HepG2 (cell line): Measurements from ENCODE around the gene RPL23. TPM values are rescaled to one million over a fixed set of nuclear protein-coding genes. Genes with fewer than 3 reads are reported as not detected.

Experiments
- ATAC-seq: fragments of 200-7000 bp; cut with Tn5 transposase; 3 replicates; pipeline ENCODE4 v1.9.1; 2020; ENCODE audit warnings: mild to moderate bottlenecking, moderate library complexity
- BruUV-seq: library from RNA; stranded (reverse); fragments of 400-500 nt; replicated peaks from 2 replicates; lab custom pipeline; 2021; lab: Mats Ljungman, UMichigan
- CTCF ChIA-PET: fragments of 300-600 bp; formaldehyde crosslinking; extraction: SDS; loops from one replicate; lab custom pipeline; 2021; ENCODE audit warnings: low total read pairs, inconsistent platforms, low intra/inter-chr PET ratio; lab: Yijun Ruan, JAX
- POLR2A ChIA-PET: fragments of 350-600 bp; sonication (Branson Sonifier 250); formaldehyde crosslinking; loops from one replicate; lab custom pipeline; 2020; ENCODE audit warnings: antibody characterized with exemption, inconsistent platforms; lab: Yijun Ruan, JAX
- DNase-seq: peaks from one replicate; pipeline ENCODE4 v3.0.0-alpha.2; 2015; ENCODE audit warnings: low spot score
- FAIRE-seq: peaks from 3 replicates; lab custom pipeline; 2011; peaks lifted over from hg19 to GRCh38; lab: Jason Lieb, UNC
- H2AFZ ChIP-seq: one replicate; pipeline ENCODE4 v1.6.1; 2011; ENCODE audit warnings: low read length, inconsistent platforms
- H3K27ac ChIP-seq: fragments of 300-600 bp; 3 replicates; pipeline ENCODE4 v1.8.0; 2011; ENCODE audit warnings: mixed run types, mild to moderate bottlenecking, mixed read lengths, low read length, inconsistent platforms; ENCODE audit not compliant: insufficient read depth; ENCODE audit errors: extremely low read length
- H3K27me3 ChIP-seq, 2 experiments: fragments of 200-600 bp in 1 of 2; 2 replicates in 1 of 2; 3 replicates in 1 of 2; pipeline versions ENCODE4 v1.6.0 to v1.8.0; 2011; ENCODE audit warnings: low read length in 2 of 2, mild to moderate bottlenecking in 2 of 2, moderate library complexity in 2 of 2, inconsistent platforms in 1 of 2; ENCODE audit not compliant: insufficient read depth in 2 of 2, control insufficient read depth in 1 of 2
- H3K36me3 ChIP-seq, 2 experiments: fragments of 200-600 bp in 1 of 2; replicated peaks in 1 of 2; 2 replicates in 1 of 2; 3 replicates in 1 of 2; pipeline versions ENCODE4 v1.5.1 to v1.8.0; 2011; ENCODE audit warnings: low read length in 2 of 2, inconsistent platforms in 1 of 2; ENCODE audit not compliant: insufficient read depth in 2 of 2, control insufficient read depth in 1 of 2
- H3K4me1 ChIP-seq: 2 replicates; pipeline ENCODE4 v1.5.1; 2012; ENCODE audit warnings: low read length, inconsistent platforms; ENCODE audit not compliant: insufficient read depth
- H3K4me2 ChIP-seq: 2 replicates; pipeline ENCODE4 v1.6.0; 2011; ENCODE audit warnings: low read depth, low read length, inconsistent platforms
- H3K4me3 ChIP-seq, 3 experiments: fragments of 200-600 bp in 1 of 3; sonication (generic), shearing (Covaris generic) in 1 of 3; replicated peaks in 1 of 3; 2 replicates each; pipeline ENCODE4 v1.5.1; 2011 to 2016; ENCODE audit warnings: low read length in 3 of 3, inconsistent platforms in 2 of 3, low read depth in 2 of 3, mild to moderate bottlenecking in 2 of 3, control low read depth in 1 of 3, mixed read lengths in 1 of 3; ENCODE audit not compliant: insufficient read depth in 1 of 3
- H3K79me2 ChIP-seq: one replicate; pipeline ENCODE4 v1.6.1; 2011; ENCODE audit warnings: low read length, inconsistent platforms; ENCODE audit not compliant: insufficient read depth
- H3K9ac ChIP-seq: 2 replicates; pipeline ENCODE4 v1.6.0; 2011; ENCODE audit warnings: mild to moderate bottlenecking, low read depth, low read length, inconsistent platforms; ENCODE audit not compliant: insufficient read depth
- H3K9me3 ChIP-seq: 2 replicates; pipeline ENCODE4 v1.5.1; 2012; ENCODE audit warnings: mild to moderate bottlenecking, low read length
- H4K20me1 ChIP-seq: 2 replicates; pipeline ENCODE4 v1.6.0; 2011; ENCODE audit warnings: inconsistent platforms, mild to moderate bottlenecking, low read length, moderate library complexity; ENCODE audit not compliant: insufficient read depth
- AGO2 ChIP-seq: fragments of 200-400 bp; formaldehyde crosslinking; optimal IDR thresholded peaks from 2 replicates; pipeline ENCODE3; 2017; ENCODE audit warnings: mild to moderate bottlenecking, low read depth, low read length, moderate library complexity
- DPF2 ChIP-seq: sonication (generic); formaldehyde crosslinking; IDR thresholded peaks from 2 replicates; pipeline ENCODE4 v1.4.0; 2020; ENCODE audit warnings: mild to moderate bottlenecking, low read depth, missing genetic modification reagents, borderline replicate concordance
- HES4 ChIP-seq: sonication (generic); formaldehyde crosslinking; IDR thresholded peaks from 2 replicates; pipeline ENCODE4 v1.9.0; 2021; ENCODE audit warnings: mild to moderate bottlenecking, missing genetic modification reagents, borderline replicate concordance
- MAZ ChIP-seq, 2 experiments: sonication (generic) in 1 of 2; formaldehyde crosslinking in 1 of 2; IDR thresholded peaks; 2 replicates each; pipeline versions ENCODE4 v1.5.0 to v1.6.1; 2012 to 2020; ENCODE audit warnings: low read depth in 2 of 2, mild to moderate bottlenecking in 2 of 2, borderline replicate concordance in 1 of 2, improper control_type of control experiment in 1 of 2, low read length in 1 of 2, missing genetic modification reagents in 1 of 2, moderate library complexity in 1 of 2
- NAIF1 ChIP-seq: sonication (generic); formaldehyde crosslinking; IDR thresholded peaks from 2 replicates; pipeline ENCODE4 v1.5.0; 2020; ENCODE audit warnings: mild to moderate bottlenecking, missing genetic modification reagents, borderline replicate concordance
- PAF1 ChIP-seq: IDR thresholded peaks from 2 replicates; pipeline ENCODE4 v1.6.1; 2016; ENCODE audit warnings: missing genetic modification reagents, missing compliant biosample characterization
- POLR2A ChIP-seq, 2 experiments: IDR thresholded peaks; 2 replicates each; pipeline ENCODE4 v1.6.1; 2011; ENCODE audit warnings: low read depth in 2 of 2, low read length in 2 of 2, mild to moderate bottlenecking in 1 of 2, moderate library complexity in 1 of 2; ENCODE audit not compliant: insufficient read depth in 1 of 2
- POLR2AphosphoS5 ChIP-seq: IDR thresholded peaks from 2 replicates; pipeline ENCODE4 v1.6.1; 2012; ENCODE audit warnings: low read depth, low read length
- RBFOX2 ChIP-seq: fragments of 200-400 bp; formaldehyde crosslinking; IDR thresholded peaks from 2 replicates; pipeline ENCODE4 v1.6.1; 2017; ENCODE audit warnings: low read depth, mild to moderate bottlenecking, low read length
- SMAD1 ChIP-seq: sonication (generic); formaldehyde crosslinking; IDR thresholded peaks from 2 replicates; pipeline ENCODE4 v1.4.0; 2020; ENCODE audit warnings: missing genetic modification reagents, low read depth, mild to moderate bottlenecking, borderline replicate concordance
- THAP7 ChIP-seq: sonication (generic); formaldehyde crosslinking; IDR thresholded peaks from 2 replicates; pipeline ENCODE4 v1.8.1; 2023; ENCODE audit warnings: mild to moderate bottlenecking, missing genetic modification reagents
- ZNF557 ChIP-seq: sonication (generic); formaldehyde crosslinking; IDR thresholded peaks from 2 replicates; pipeline ENCODE4 v1.4.0; 2020; ENCODE audit warnings: missing genetic modification reagents
- ZNF883 ChIP-seq: sonication (generic); formaldehyde crosslinking; IDR thresholded peaks from 2 replicates; pipeline ENCODE4 v1.5.1; 2020; ENCODE audit warnings: mild to moderate bottlenecking, missing genetic modification reagents; ENCODE audit errors: not compliant biosample characterization
- ZNF891 ChIP-seq: sonication (generic); formaldehyde crosslinking; IDR thresholded peaks from 2 replicates; pipeline ENCODE4 v1.5.0; 2020; ENCODE audit warnings: mild to moderate bottlenecking, missing genetic modification reagents
- WGBS: methylation state at CpG from one replicate; pipeline ENCODE4 v1.1.6; 2017; ENCODE audit warnings: low lambda C conversion rate; 5-methylcytosine and 5-hydroxymethylcytosine counted together
- in situ Hi-C: cut with HindIII; loops from 2 replicates; pipeline ENCODE4 v1.10.0; 2017; ENCODE audit warnings: low pct_unique_long_range_greater_than_20kb; ENCODE audit not compliant: extremely low pct_ligation_motif_present
- intact Hi-C: fragments of 100-400 bp; cut with micrococcal nuclease; formaldehyde crosslinking; loops from one replicate; pipeline ENCODE4 v1.10.0; 2022; ENCODE audit not compliant: unreplicated experiment
- polyA plus RNA-seq, 8 experiments: library from polyadenylated mRNA; depleted of rRNA in 3 of 8; stranded (reverse) in 7 of 8; unstranded in 1 of 8; fragments of >200 nt; fragmentation: Illumina TruSeq in 4 of 8; extraction: Trizol in 4 of 8; gene quantifications; 2 replicates each; pipeline versions ENCODE4 v1.2.1 to v1.2.3, GENCODE V29; 2011 to 2016; ENCODE audit warnings: low read depth in 4 of 8, missing spikeins in 1 of 8, mixed read lengths in 1 of 8; ENCODE audit not compliant: insufficient read depth in 1 of 8
- total RNA-seq, 5 experiments: library from RNA; depleted of rRNA; stranded (reverse); fragments of >200 nt; fragmentation: Illumina TruSeq; extraction: Trizol; gene quantifications; 2 replicates each; pipeline ENCODE4 v1.2.3, GENCODE V29; 2016; ENCODE audit warnings: low read depth in 1 of 5

RPL23 gene
- total and polyA plus RNA-seq, 2 of the 13 experiments (the other 11 are each of a cell fraction or from before 2014, with no cell fraction given), result 2,790 to 4,860 TPM

GRCh38 chr17:38848939-38849605 is 4.4 kb downstream of the RPL23 start (continued):
- TF ChIP-seq MAZ (IDR thresholded peaks at IDR 0.05; ENCODE audit: borderline replicate concordance, low read depth, low read length), result no peak
- no peak for TF ChIP-seq MAZ (CRISPR knock-in tag; IDR thresholded peaks at IDR 0.05; ENCODE audit: low read depth)
- TF ChIP-seq POLR2A (IDR thresholded peaks at IDR 0.05; ENCODE audit: insufficient read depth in 1 of 2, low read depth in 2 of 2, low read length in 2 of 2), result peak in 1 of 2 experiments; percentile 46

- in situ Hi-C loops, result no loop called here
- TF ChIP-seq AGO2 (peak; percentile 77), ZNF883 (no peak), POLR2A (IDR thresholded peaks at IDR 0.05; ENCODE audit: insufficient read depth in 1 of 2, low read depth in 2 of 2, low read length in 2 of 2) (peak in 1 of 2 experiments; percentile 38; a peak in 2 of 4 replicates), RBFOX2 (peak; percentile 65), ZNF557 (0 out of 2 replicates have a peak, but pooled peaks have one; percentile 6), POLR2AphosphoS5 (0 out of 2 replicates have a peak, but pooled peaks have one; percentile 19), NAIF1 (CRISPR knock-in tag) (no peak), PAF1 (CRISPR knock-in tag) (0 out of 2 replicates have a peak, but pooled peaks have one; percentile 7), HES4 (CRISPR knock-in tag) (no peak), SMAD1 (CRISPR knock-in tag) (no peak), ZNF891 (CRISPR knock-in tag) (no peak), DPF2 (CRISPR knock-in tag) (no peak), THAP7 (CRISPR knock-in tag) (no peak)
- TF ChIP-seq, all 625 proteins: peak for 6
- CTCF ChIA-PET, result no interaction called here
- POLR2A ChIA-PET, result interaction anchor here (0.6 to 6.5 kb wide), 8 partner anchors 8 to 125 kb away, joined by 3 to 58 read pairs (median 4); partner anchors contain the start of genes CWC25, LASP1 and PSMB3
- H3K27ac ChIP-seq, result no peak overlapping the region
- H2AFZ ChIP-seq, result no peak overlapping the region
- H3K9ac ChIP-seq, result no peak overlapping the region
- no TSS peak for BruUV-seq
- H3K4me1 ChIP-seq, result peaks cover 50% of the 10 kb centered on the region
- peaks cover 18 to 45% of the 10 kb centered on the region in 2 experiments for H3K36me3 ChIP-seq
- WGBS, result 100% methylated on average over 1 of the region's 1 CpG
- intact Hi-C loops, result no loop called here
- H3K4me2 ChIP-seq, result no peak overlapping the region
- H3K27me3 ChIP-seq, result no peaks in the 10 kb centered on the region; a peak in 1 of 5 replicates
- H3K4me3 ChIP-seq, result no peak overlapping the region
- FAIRE-seq (no peak), ATAC-seq (no peak), DNase-seq (no peak)
- H3K79me2 ChIP-seq, result peaks cover 34% of the 10 kb centered on the region
- no peaks in the 10 kb centered on the region for H3K9me3 ChIP-seq
- H4K20me1 ChIP-seq, result peaks cover 54% of the 10 kb centered on the region
These were observed 5.0 kb downstream of the RPL23 start for GRCh38 chr17:38848557-38848891.
